Fibroblast of peridontal ligament (primary cell): ENCODE data around the gene DEUP1.

Source experiments
- DNase-seq: peaks from one replicate; pipeline ENCODE4 v3.0.0-alpha.2; 2010; ENCODE audit errors: extremely low read depth

DEUP1 gene

DNA sequence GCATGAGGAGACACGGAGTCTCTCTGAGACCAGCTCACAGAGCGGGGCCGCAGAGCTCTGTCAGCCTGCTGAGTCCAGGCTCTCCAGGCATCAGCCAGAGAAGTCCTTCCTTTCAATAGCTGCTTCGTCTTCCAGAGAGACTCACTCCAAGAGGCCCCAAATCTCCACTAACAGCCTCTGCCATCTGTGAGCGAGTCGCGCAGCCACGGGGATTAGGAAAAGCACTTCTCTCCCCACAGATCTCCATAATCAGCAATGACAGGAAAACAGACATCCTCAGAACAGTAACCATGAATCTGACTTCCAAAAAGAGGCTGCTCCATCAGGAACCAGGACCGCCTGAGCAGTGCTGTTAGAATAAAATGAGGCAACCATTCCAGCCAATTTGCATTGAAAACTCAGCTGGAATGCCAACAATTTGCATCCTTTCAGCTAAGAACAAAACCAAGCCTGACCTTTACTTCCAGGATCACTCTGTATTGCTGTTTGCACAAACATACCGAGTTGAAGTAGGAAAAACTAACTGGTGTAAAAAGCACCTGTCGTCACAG, 147.2 kb downstream of the DEUP1 start:
- DNase-seq, result no peak

DNA sequence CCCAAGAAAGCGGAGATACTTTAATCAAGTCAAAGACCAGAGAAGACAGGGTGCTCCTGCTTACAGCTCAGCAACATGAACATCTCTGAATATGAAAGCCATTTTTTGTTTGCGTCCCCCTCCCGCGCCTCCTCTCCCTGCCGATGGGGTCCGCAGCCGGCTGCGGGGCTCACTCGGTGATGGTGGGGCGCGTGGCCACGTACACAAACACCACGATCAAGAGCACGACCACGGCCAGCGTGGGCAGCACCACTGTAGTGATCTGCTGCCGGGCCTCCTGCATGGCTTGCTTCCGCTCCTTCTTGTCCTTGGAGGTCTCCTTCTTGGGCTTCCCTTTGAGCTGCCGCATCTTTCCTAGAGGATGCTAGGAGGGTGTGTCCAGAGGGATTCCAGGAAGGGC, 148.3 kb downstream of the DEUP1 start:
- DNase-seq, result no peak

DNA sequence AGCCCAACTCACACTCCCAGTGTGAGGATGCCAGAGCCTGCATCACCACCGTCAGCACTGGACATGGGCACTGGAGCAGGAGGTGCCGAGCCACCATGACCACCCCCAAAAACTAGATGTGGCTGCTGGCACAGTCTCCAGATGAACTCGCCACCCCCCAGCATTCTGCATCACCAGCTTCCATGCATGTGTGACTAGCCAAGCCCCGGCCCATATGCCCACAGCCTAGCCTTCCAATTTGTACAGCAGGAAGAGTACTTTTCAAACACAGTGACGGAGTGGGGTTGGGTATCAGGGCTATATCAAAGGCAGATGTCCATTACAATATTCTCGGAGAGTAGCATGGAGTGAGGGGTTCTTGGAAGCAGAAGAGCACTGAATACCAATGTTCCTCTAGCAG, 149.7 kb downstream of the DEUP1 start:
- DNase-seq, result no peak

DNA sequence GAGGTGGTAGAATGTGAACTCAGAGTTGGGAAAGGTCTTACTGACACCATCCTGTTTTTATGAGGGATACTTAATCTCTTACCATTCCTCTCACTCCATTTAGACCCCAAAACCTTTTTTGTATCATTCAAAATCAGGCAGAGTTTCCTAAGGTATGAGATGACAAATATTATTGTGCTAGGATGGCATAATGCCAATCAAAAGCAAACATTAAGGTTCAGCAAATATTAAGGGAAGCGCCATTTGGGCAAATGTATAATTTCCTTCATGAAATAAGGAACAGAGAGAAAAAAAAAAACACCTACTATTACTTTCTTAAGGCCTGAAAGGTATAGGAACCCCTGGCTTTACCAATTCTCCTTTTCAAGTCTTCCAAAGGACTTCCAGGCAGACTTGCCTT, 150.2 kb downstream of the DEUP1 start:
- no peak for DNase-seq

DNA sequence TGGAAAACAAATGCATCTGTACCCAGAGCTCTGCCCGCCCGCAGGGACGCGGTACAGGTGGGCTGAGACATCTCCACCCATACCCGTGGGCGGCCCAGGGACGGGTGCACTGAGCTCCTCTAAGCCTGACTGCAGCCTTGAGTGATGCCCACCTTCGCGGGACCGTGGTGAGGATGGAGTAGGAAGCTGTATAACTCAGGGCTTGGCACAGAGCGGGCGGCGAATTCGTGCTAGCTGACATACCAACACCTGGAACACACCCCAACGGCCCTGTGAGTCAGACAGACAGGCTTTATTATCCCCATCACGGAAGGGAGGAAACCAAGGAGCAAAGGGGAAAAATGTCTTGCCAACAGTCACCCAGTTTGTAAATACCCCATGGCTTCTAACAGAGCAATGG, 150.7 kb downstream of the DEUP1 start:
- no peak for DNase-seq

DNA sequence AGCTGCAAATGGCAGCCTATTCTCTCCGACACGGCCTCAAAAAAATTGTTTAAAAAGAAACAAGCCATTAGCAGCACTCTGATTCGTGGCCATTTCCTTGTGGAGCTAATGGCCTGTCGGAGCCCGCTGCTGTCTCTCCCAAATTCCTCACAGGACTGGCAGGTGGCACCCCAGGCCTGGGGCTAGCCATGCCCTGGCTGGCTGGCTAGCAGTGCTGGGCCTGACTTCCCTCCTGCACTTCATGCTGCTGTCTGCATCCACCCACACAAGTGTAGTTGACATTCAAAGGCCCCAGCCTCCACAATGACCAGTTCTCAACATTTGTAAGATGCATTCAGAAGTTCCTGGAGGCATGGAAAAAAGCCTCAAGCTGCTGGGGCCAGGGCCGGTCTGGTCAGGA, 151.2 kb downstream of the DEUP1 start:
- no peak for DNase-seq

DNA sequence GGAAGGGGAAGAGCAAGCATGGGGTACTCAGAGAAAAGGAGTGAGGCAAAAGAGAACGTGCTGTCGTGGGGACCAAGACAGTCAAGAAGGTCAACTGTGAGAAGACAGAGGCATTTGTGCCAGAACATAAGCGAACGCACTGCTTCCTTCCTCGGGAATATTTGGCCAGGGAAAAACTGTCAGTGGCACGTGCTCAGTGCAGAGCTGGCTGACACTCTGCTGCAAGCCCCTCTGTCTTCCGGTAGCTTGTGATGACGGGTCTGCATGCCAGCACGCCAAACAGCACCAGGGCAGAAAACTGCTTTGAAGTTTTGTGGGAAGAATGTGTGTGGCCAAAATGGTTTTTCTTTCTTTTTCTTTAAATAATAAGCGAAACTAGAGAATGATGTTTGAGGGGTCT, 152.0 kb downstream of the DEUP1 start:
- DNase-seq, result no peak

DNA sequence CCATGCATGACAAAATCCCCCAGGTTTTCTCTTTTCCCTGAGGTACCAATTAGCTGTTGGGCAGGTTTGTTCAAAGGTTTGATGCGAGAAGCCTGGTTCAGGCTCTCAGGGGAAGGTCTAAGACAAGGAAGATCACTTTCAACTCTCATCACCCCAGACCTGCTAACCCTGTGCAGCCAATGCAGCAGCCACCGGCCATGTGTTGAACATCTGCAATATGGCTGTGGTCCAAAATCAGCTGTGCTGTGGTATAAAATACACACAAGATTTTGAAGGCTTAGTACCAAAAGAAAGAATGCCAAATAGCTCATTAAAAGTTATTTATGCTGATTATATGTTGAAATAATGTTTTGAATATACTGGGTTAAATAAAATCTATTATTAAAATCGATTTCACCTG, 154.2 kb downstream of the DEUP1 start:
- DNase-seq, result peak; percentile 78

DNA sequence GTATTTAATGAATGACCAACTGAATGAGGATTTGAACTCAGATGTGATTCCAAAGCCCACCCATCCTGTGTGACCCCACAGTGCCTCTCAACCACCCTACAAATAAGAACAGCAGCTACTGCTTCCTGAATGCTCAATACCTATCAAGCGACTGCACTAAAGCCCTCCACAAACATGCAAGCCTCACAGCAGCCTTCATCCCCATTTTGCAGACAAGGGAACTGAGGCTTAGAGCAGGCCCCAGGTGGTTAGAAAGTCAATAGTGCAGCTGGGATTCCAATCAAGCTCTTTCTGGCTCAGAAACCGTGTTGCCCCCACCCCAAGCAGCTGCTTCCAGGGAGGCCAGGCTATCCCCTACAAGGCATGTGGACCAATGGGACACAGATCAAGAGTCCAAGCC, 155.4 kb downstream of the DEUP1 start:
- no peak for DNase-seq

DNA sequence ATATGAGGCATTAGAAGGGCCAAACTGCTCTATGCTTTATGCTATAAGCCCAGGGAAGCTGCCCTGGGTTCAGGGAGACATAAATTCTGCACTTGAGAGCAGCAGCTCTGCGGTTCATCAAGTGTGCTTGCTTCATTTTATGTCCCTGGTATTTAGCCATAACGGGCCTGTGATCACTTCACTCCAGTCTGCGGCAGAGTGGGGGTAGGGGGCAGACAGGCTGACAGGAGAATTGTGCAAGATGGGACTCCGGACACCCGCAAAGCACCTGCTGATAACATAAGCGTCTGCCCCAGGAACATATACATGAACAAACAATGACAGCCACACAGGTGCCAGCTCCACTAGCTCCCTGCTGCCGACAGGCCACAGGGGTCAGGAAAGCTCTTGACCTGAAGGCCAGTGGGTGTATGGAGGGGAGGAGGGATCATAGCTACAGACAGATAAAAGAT, 156.5 kb downstream of the DEUP1 start:
- DNase-seq, result no peak
